ENCODE results near the gene PPM1F. TPM values are rescaled to one million over a fixed set of nuclear protein-coding genes. Genes with fewer than 3 reads are reported as not detected.

PPM1F gene
- total RNA-seq, 1 donor from 2014 or later = 35.6 TPM

DNA sequence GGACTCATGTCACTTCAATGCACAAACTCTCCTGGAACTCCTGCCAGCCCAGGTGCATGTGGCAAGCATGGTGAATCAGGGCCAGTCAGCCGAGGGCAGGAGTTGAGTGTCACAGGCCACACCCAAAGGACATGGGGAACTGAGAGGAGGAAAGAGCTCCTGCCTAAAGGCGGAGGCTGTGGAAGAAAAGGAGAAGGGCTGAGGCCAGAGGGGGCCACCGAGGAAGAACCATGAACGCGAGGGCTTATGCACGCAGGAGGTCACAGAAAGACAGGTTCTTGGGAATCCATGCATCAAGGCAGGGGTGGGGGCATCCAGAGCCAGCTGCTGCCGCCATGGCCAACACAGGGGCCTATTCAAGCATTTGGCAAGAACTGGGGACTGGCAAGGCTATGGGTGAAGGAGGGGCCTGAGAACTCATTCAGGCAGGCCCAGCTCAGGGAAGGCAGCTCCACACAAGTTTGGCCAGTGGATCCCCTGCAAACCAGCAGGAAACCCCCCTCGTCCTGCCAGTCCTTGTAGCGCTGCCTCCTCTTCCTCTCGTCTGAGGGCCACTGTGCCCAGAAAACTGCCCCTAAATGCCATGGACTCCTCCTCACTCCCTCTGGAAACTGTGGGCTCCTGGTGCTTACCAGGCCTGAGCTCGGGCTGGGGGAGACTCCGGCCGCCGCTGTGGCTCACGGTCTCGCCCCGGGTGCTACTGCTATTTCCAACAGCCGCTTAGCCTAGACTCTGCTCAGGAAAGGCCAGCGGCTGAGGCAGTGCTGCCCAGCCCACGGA lies 15.4 kb downstream of the PPM1F start:
- intact Hi-C loops (cut with DNase I) = loop anchor here (5.0 kb wide), 1 partner anchor 225 kb away; no protein-coding TSS in a partner anchor
- Histone ChIP-seq H3K27me3 (no peaks in the 10 kb centered on the region), H3K36me3 (peaks cover 0 to 13% of the 10 kb centered on the region in 2 donors), H3K4me1 (peaks cover 65% of the 10 kb centered on the region), H3K4me3 (peak overlapping the region; percentile 50 to 66), H3K27ac (peak overlapping the region; percentile 88), H3K9me3 (no peaks in the 10 kb centered on the region)
- no peak for DNase-seq (ENCODE audit: extremely low spot score in 2 of 2)
- TF ChIP-seq POLR2A (IDR thresholded peaks at IDR 0.05) (no peak), POLR2AphosphoS5 (IDR thresholded peaks at IDR 0.05; ENCODE audit: insufficient read depth in 1 of 2, low read depth in 1 of 2) (no peak)
- TF ChIP-seq, protein P1, sequence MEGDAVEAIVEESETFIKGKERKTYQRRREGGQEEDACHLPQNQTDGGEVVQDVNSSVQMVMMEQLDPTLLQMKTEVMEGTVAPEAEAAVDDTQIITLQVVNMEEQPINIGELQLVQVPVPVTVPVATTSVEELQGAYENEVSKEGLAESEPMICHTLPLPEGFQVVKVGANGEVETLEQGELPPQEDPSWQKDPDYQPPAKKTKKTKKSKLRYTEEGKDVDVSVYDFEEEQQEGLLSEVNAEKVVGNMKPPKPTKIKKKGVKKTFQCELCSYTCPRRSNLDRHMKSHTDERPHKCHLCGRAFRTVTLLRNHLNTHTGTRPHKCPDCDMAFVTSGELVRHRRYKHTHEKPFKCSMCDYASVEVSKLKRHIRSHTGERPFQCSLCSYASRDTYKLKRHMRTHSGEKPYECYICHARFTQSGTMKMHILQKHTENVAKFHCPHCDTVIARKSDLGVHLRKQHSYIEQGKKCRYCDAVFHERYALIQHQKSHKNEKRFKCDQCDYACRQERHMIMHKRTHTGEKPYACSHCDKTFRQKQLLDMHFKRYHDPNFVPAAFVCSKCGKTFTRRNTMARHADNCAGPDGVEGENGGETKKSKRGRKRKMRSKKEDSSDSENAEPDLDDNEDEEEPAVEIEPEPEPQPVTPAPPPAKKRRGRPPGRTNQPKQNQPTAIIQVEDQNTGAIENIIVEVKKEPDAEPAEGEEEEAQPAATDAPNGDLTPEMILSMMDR (IDR thresholded peaks at IDR 0.05) = no peak

DNA sequence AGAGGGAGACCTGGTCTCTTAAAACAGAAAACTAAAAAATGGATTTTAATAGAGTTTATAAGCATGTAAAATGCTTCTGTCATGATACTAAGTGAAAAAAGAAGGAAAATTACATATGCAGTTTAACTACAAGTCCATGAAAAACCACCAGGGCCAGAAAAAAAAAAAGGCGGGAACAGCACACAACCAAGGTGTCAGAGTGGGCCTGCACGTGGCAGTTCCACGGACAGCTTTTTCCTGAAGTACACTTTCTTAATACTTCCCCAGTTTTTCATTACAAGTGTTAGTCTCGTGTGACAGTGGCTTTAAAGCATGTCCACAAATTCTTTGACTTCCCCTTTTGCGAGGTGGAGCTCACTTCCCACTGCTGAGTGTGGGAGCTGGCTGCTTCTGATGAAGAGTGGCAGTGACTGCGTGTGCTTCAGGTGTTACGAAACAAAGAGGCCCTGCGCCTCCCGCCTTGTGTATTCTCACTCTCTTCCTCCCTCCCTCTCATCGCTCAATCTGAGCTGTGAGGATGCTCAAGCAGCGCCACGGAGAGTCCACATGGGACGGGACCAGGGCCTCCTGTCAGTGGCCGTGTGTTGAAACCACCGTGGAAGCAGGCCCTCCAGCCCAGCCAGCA lies 16.4 kb downstream of the PPM1F start:
- DNase-seq (ENCODE audit: extremely low spot score in 2 of 2) = no peak
- Histone ChIP-seq H3K27ac (peak overlapping the region; percentile 88), H3K27me3 (no peaks in the 10 kb centered on the region), H3K4me3 (no peak overlapping the region), H3K4me1 (peaks cover 55% of the 10 kb centered on the region), H3K36me3 (peaks cover 0 to 23% of the 10 kb centered on the region in 2 donors), H3K9me3 (no peaks in the 10 kb centered on the region)
- intact Hi-C loops (cut with DNase I) = loop anchor here (5.0 kb wide), 1 partner anchor 224 kb away; no protein-coding TSS in a partner anchor
- TF ChIP-seq POLR2AphosphoS5 (IDR thresholded peaks at IDR 0.05; ENCODE audit: insufficient read depth in 1 of 2, low read depth in 1 of 2) (no peak), POLR2A (IDR thresholded peaks at IDR 0.05) (no peak)
- TF ChIP-seq, protein P1 (IDR thresholded peaks at IDR 0.05) = no peak

DNA sequence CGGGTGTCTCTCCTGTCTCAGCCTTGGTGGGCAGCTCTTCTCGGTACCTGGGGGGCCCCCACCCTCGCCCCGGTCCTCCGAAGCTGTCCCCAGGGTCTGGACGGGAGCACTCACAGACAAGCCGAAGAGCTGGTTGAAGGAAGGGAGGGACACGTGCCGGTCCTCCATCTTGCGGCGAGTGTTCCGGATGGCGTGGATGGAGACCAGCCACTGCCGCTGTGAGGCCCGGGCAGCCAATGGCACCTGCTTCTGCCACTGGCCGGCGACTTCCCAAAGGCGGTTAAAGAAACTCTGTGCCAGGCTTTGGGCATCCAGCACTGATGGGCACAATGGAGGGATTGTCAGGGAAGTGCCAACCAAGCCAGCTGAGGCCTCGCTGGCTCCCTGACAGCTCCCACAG lies 18.7 kb downstream of the PPM1F start:
- Histone ChIP-seq H3K27ac (no peak overlapping the region), H3K4me3 (no peak overlapping the region)
- intact Hi-C loops (cut with DNase I) = no loop called here

DNA sequence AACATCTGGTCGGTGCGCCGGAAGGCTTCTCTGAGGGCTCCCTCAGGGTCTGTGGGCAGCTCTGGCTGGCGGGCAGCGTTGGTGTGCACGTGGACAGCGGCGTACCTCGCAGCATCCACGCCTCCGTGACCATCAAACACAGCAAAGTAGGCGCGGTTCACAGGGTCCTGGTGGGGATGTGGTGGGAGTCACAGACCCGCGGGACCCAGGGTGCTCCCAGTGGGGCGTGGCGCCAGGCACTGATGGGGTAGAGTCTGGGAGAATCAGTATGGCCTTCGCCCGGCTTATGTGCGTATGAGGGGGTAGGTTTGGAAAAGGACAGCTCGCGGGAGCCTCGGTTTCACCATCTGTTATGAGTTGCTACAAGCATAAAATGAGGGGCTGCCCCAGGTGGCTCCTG lies 19.2 kb downstream of the PPM1F start:
- TF ChIP-seq, protein P1 (IDR thresholded peaks at IDR 0.05) = no peak
- TF ChIP-seq POLR2A (IDR thresholded peaks at IDR 0.05) (no peak), POLR2AphosphoS5 (IDR thresholded peaks at IDR 0.05; ENCODE audit: insufficient read depth in 1 of 2, low read depth in 1 of 2) (no peak)
- Histone ChIP-seq H3K27ac (no peak overlapping the region), H3K9me3 (no peaks in the 10 kb centered on the region), H3K4me3 (no peak overlapping the region), H3K4me1 (peaks cover 26% of the 10 kb centered on the region), H3K36me3 (peaks cover 0 to 51% of the 10 kb centered on the region in 2 donors), H3K27me3 (no peaks in the 10 kb centered on the region)
- no peak for DNase-seq (ENCODE audit: extremely low spot score in 2 of 2)
- intact Hi-C loops (cut with DNase I) = no loop called here

More for the DNA sequence above, 18.7 kb downstream of the PPM1F start:
- Histone ChIP-seq H3K36me3 (peaks cover 0 to 46% of the 10 kb centered on the region in 2 donors), H3K27me3 (no peaks in the 10 kb centered on the region), H3K4me1 (peaks cover 31% of the 10 kb centered on the region), H3K9me3 (no peaks in the 10 kb centered on the region)
- TF ChIP-seq, protein P1 (IDR thresholded peaks at IDR 0.05) = no peak
- no peak for TF ChIP-seq POLR2AphosphoS5 (IDR thresholded peaks at IDR 0.05; ENCODE audit: insufficient read depth in 1 of 2, low read depth in 1 of 2)
- no peak for TF ChIP-seq POLR2A (IDR thresholded peaks at IDR 0.05)
- DNase-seq (ENCODE audit: extremely low spot score in 2 of 2) = no peak
